HG02642 (cell line): ENCODE results near the gene RPP21.
A peak's percentile ranks its signal among the peaks of the same experiment; 100 is the strongest.

Experiments used
- ATAC-seq: cut with Tn5 transposase; IDR thresholded peaks from one replicate; pipeline ENCODE4 v1.9.1; 2021; ENCODE audit warnings: mild to moderate bottlenecking; ENCODE audit not compliant: unreplicated experiment, poor library complexity

RPP21 gene

GRCh38 chr6:30344868-30345671, at the start of gene RPP21:
RPP21 (plus strand) TSS chr6:30345156; CDS start chr6:30345172, 16 bp downstream.
- peak; percentile 92 for ATAC-seq

GRCh38 chr6:30295837-30296236, 49.1 kb upstream of the RPP21 start:
- ATAC-seq: no peak

GRCh38 chr6:30304002-30304401, 41.0 kb upstream of the RPP21 start:
- no peak for ATAC-seq

GRCh38 chr6:30311101-30311500, 33.9 kb upstream of the RPP21 start:
- no peak for ATAC-seq

- ATAC-seq: no peak
These were observed 33.3 kb upstream of the RPP21 start for GRCh38 chr6:30311671-30312070.

GRCh38 chr6:30312266-30312665, 32.7 kb upstream of the RPP21 start:
- no peak for ATAC-seq

- no peak for ATAC-seq
These were observed 32.2 kb upstream of the RPP21 start for GRCh38 chr6:30312676-30313321.

GRCh38 chr6:30315156-30315555, 29.8 kb upstream of the RPP21 start:
- ATAC-seq: no peak

- ATAC-seq: no peak
These were observed 26.9 kb upstream of the RPP21 start for GRCh38 chr6:30317913-30318589.

GRCh38 chr6:30319146-30319835, 25.7 kb upstream of the RPP21 start:
- no peak for ATAC-seq

- ATAC-seq: no peak
These were observed 23.1 kb upstream of the RPP21 start for GRCh38 chr6:30321692-30322388.

GRCh38 chr6:30322527-30323501, 22.1 kb upstream of the RPP21 start:
- ATAC-seq: no peak

- ATAC-seq: no peak
These were observed 21.1 kb upstream of the RPP21 start for GRCh38 chr6:30323806-30324205.

- peak; percentile 25 for ATAC-seq
These were observed 19.6 kb upstream of the RPP21 start for GRCh38 chr6:30325150-30325872.

- peak; percentile 48 for ATAC-seq
These were observed 19.0 kb upstream of the RPP21 start for GRCh38 chr6:30325873-30326525.

GRCh38 chr6:30326526-30327231, 18.3 kb upstream of the RPP21 start, which contains the start of gene TRIM39:
TRIM39 (plus strand) TSS chr6:30326927; CDS start chr6:30329318, 2,391 bp downstream.
- peak; percentile 78 for ATAC-seq

GRCh38 chr6:30327232-30327746, 17.7 kb upstream of the RPP21 start:
- ATAC-seq: no peak
